ENCODE results near the gene IRF1. TPM values are rescaled to one million over a fixed set of nuclear protein-coding genes. Genes with fewer than 3 reads are reported as not detected.

IRF1 gene
- total RNA-seq, 1 donor: 22.1 TPM

DNA sequence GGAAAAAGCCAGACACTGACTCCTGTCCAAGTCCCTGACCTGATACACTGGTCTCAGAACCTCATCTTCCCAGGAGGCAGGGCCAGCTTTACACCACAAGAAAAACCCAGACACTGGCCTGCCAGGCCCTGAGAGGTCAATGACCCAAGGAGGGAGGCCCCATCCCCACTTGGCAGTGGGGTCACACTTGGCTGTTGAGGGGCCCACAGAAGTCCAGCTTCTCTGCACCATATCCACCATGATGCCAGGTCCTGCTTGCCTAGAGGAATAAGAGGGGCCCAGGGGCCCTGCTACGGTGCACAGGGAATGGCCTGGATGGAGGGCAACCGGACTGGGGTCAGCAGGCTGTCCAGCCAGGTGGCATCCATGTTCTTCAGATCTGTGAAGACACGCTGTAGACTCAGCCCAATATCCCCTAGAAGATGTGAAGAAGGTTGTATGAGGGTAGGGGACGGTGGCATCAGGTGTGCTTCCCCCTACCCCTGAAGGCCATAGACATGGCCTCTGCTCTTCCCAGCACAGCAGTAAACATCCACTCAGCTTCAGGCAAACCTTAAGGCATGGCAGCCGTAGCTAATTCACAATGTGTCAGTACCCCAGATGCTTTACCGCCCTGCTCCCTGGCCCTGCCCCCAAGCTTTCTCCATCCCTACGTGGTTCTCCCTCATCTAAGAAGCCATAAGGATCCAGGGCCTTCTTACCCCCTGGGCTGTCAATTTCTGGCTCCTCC, 6.7 kb downstream of the IRF1 start:
- TF ChIP-seq, protein P1, sequence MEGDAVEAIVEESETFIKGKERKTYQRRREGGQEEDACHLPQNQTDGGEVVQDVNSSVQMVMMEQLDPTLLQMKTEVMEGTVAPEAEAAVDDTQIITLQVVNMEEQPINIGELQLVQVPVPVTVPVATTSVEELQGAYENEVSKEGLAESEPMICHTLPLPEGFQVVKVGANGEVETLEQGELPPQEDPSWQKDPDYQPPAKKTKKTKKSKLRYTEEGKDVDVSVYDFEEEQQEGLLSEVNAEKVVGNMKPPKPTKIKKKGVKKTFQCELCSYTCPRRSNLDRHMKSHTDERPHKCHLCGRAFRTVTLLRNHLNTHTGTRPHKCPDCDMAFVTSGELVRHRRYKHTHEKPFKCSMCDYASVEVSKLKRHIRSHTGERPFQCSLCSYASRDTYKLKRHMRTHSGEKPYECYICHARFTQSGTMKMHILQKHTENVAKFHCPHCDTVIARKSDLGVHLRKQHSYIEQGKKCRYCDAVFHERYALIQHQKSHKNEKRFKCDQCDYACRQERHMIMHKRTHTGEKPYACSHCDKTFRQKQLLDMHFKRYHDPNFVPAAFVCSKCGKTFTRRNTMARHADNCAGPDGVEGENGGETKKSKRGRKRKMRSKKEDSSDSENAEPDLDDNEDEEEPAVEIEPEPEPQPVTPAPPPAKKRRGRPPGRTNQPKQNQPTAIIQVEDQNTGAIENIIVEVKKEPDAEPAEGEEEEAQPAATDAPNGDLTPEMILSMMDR (IDR thresholded peaks at IDR 0.05; ENCODE audit: extremely low read depth, low read depth, low read length): no peak
- no peaks in the 10 kb centered on the region for H3K9me3 ChIP-seq (ENCODE audit: low read depth, low read length)
- peaks cover 59% of the 10 kb centered on the region for H3K36me3 ChIP-seq (ENCODE audit: insufficient read depth, low read length)

DNA sequence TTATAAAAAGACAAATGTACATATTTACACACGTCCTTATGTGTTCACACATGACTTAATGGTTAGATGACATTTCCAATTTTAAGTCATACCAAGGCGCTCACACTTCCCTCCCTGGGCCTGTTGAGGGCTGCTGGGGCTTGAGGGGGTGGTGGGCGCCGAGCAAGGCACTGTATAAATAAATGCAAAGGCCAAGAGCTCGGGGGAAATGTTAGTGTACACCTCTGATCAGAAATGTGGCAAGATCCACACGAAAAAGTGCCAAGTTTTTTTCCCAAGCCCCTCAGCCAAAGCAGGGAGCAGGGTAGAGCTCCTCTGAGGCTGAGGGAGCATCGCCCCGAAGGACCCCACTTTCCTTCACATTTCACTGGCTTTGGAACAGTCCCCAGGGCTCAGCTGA, 7.5 kb downstream of the IRF1 start:
- no peak overlapping the region for H3K4me2 ChIP-seq (ENCODE audit: insufficient read depth, low read length)
- H3K4me1 ChIP-seq (ENCODE audit: insufficient read depth, low read length): peaks cover 16% of the 10 kb centered on the region
- TF ChIP-seq, protein P1 (IDR thresholded peaks at IDR 0.05; ENCODE audit: extremely low read depth, low read depth, low read length): no peak
- H3K27ac ChIP-seq (ENCODE audit: low read depth, low read length): no peak overlapping the region
- no peak for DNase-seq (ENCODE audit: insufficient read length, low spot score, missing footprints)
- H3K4me3 ChIP-seq (ENCODE audit: insufficient read depth, low read length): no peak overlapping the region
- H4K20me1 ChIP-seq (ENCODE audit: insufficient read depth, low read length): peaks cover 35% of the 10 kb centered on the region
- peaks cover 23% of the 10 kb centered on the region for H3K79me2 ChIP-seq (ENCODE audit: insufficient read depth, low read length)
- peaks cover 52% of the 10 kb centered on the region for H3K36me3 ChIP-seq (ENCODE audit: insufficient read depth, low read length)
- no peaks in the 10 kb centered on the region for H3K9me3 ChIP-seq (ENCODE audit: low read depth, low read length)
- H2AFZ ChIP-seq (ENCODE audit: low read length): no peak overlapping the region
- no peaks in the 10 kb centered on the region for H3K27me3 ChIP-seq (ENCODE audit: insufficient read depth, low read length)

More for the DNA sequence above, 6.7 kb downstream of the IRF1 start:
- H3K4me2 ChIP-seq (ENCODE audit: insufficient read depth, low read length): no peak overlapping the region
- DNase-seq (ENCODE audit: insufficient read length, low spot score, missing footprints): no peak
- H3K4me3 ChIP-seq (ENCODE audit: insufficient read depth, low read length): no peak overlapping the region
- peaks cover 16% of the 10 kb centered on the region for H3K4me1 ChIP-seq (ENCODE audit: insufficient read depth, low read length)
- peaks cover 41% of the 10 kb centered on the region for H4K20me1 ChIP-seq (ENCODE audit: insufficient read depth, low read length)
- no peaks in the 10 kb centered on the region for H3K27me3 ChIP-seq (ENCODE audit: insufficient read depth, low read length)
- H2AFZ ChIP-seq (ENCODE audit: low read length): no peak overlapping the region
- peaks cover 31% of the 10 kb centered on the region for H3K79me2 ChIP-seq (ENCODE audit: insufficient read depth, low read length)
- no peak overlapping the region for H3K27ac ChIP-seq (ENCODE audit: low read depth, low read length)

DNA sequence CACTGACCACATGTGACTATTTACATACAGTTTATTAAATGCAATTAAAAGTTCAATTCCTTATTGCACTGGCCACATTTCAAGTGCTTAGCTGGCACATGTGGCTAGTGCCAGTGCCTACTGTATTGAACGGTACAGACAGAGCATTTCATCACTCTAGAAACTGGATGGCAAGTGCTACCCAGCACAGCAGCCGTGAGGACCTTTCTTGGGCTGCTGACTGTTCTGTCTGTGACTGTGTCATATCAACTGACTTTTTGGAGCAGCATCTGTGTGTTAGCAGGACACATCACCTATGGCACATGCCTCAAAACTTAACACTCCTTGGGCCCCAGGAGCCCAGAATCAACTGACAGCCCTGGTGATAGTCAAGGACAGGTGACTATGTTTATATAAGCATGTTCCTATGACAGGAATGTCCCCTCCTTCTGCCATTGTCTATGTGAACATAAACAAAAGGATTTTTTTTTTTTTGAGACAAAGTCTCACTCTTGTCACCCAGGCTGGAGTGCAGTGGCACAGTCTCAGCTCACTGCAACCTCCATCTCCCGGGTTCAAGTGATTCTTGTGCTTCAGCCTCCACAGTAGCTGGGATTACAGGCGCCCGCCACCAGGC, 8.9 kb downstream of the IRF1 start:
- TF ChIP-seq, protein P1 (IDR thresholded peaks at IDR 0.05; ENCODE audit: extremely low read depth, low read depth, low read length): no peak
- no peak overlapping the region for H3K4me2 ChIP-seq (ENCODE audit: insufficient read depth, low read length)
- no peak for DNase-seq (ENCODE audit: insufficient read length, low spot score, missing footprints)

DNA sequence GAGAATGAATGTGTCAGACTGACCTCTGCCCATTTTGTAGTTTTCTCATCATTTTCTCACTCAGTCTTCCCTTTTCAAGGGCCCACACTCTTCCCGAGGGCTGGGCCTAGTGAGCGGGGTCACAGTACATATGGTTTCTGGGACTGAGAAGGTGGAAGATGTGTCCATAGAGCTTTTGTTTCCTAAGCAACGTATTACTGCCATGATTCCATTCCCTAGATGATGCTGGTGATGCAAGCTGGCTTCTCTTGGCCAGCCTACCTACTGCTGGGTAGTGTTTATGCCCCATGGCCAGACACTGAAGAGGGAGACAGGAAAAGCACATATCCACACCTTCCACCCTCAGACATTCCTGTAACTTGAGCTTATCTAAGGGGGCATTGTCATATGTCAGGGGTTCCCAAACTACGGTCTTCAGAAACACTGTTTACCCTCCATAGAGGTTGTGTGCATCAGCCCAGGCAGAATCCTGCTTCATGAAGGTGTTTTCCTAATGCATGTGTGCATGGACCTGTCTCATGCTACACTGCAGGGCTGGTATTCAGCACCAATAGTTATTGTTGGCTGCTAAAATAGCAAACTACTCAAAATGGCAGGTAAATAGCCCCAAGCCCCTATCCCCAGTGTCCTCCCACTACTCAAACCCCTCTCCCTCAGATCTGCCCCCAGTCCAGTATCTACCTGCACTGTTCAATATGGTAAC, 9.5 kb downstream of the IRF1 start:
- no peaks in the 10 kb centered on the region for H3K9me3 ChIP-seq (ENCODE audit: low read depth, low read length)
- H3K4me3 ChIP-seq (ENCODE audit: insufficient read depth, low read length): no peak overlapping the region
- H3K36me3 ChIP-seq (ENCODE audit: insufficient read depth, low read length): peaks cover 32% of the 10 kb centered on the region
- H2AFZ ChIP-seq (ENCODE audit: low read length): no peak overlapping the region
- no peak overlapping the region for H3K27ac ChIP-seq (ENCODE audit: low read depth, low read length)
- H3K27me3 ChIP-seq (ENCODE audit: insufficient read depth, low read length): no peaks in the 10 kb centered on the region
- TF ChIP-seq, protein P1 (IDR thresholded peaks at IDR 0.05; ENCODE audit: extremely low read depth, low read depth, low read length): no peak
- no peak for DNase-seq (ENCODE audit: insufficient read length, low spot score, missing footprints)
- peaks cover 5% of the 10 kb centered on the region for H3K79me2 ChIP-seq (ENCODE audit: insufficient read depth, low read length)
- peaks cover 20% of the 10 kb centered on the region for H3K4me1 ChIP-seq (ENCODE audit: insufficient read depth, low read length)
- peaks cover 15% of the 10 kb centered on the region for H4K20me1 ChIP-seq (ENCODE audit: insufficient read depth, low read length)
- H3K4me2 ChIP-seq (ENCODE audit: insufficient read depth, low read length): no peak overlapping the region

More for the DNA sequence above, 8.9 kb downstream of the IRF1 start:
- Histone ChIP-seq H3K4me1 (ENCODE audit: insufficient read depth, low read length) (peaks cover 17% of the 10 kb centered on the region), H4K20me1 (ENCODE audit: insufficient read depth, low read length) (peaks cover 21% of the 10 kb centered on the region), H3K36me3 (ENCODE audit: insufficient read depth, low read length) (peaks cover 38% of the 10 kb centered on the region), H3K4me3 (ENCODE audit: insufficient read depth, low read length) (no peak overlapping the region), H3K9me3 (ENCODE audit: low read depth, low read length) (no peaks in the 10 kb centered on the region), H2AFZ (ENCODE audit: low read length) (no peak overlapping the region), H3K27ac (ENCODE audit: low read depth, low read length) (no peak overlapping the region), H3K27me3 (ENCODE audit: insufficient read depth, low read length) (no peaks in the 10 kb centered on the region), H3K79me2 (ENCODE audit: insufficient read depth, low read length) (peaks cover 10% of the 10 kb centered on the region)
